HepG2 (cell line): ENCODE measurements around the gene MTX1. TPM values are rescaled to one million over a fixed set of nuclear protein-coding genes. Genes with fewer than 3 reads are reported as not detected.

Source experiments
- ATF2 ChIP-seq: sonication (generic); formaldehyde crosslinking; IDR thresholded peaks from 2 replicates; pipeline ENCODE4 v1.4.0; 2020; ENCODE audit warnings: missing genetic modification reagents
- ETV5 ChIP-seq: IDR thresholded peaks from 2 replicates; pipeline ENCODE4 v1.6.1; 2018; ENCODE audit warnings: missing biosample characterization, missing genetic modification reagents, inconsistent platforms, borderline replicate concordance
- HNRNPL ChIP-seq: fragments of 200-400 bp; formaldehyde crosslinking; IDR thresholded peaks from 2 replicates; pipeline ENCODE4 v1.6.1; 2017; ENCODE audit warnings: mild to moderate bottlenecking, low read depth, low read length
- STAG1 ChIP-seq: sonication (generic); formaldehyde crosslinking; IDR thresholded peaks from 2 replicates; pipeline ENCODE4 v1.4.0; 2020; ENCODE audit warnings: missing genetic modification reagents
- XRCC5 ChIP-seq: fragments of 200-400 bp; formaldehyde crosslinking; optimal IDR thresholded peaks from 2 replicates; pipeline ENCODE3; 2017; ENCODE audit warnings: mild to moderate bottlenecking, low read length
- ZBTB42 ChIP-seq: sonication (generic); formaldehyde crosslinking; IDR thresholded peaks from 2 replicates; pipeline ENCODE4 v1.5.0; 2020; ENCODE audit warnings: mild to moderate bottlenecking, missing genetic modification reagents
- ZBTB8A ChIP-seq: sonication (generic); formaldehyde crosslinking; IDR thresholded peaks from 2 replicates; pipeline ENCODE4 v1.4.0; 2020; ENCODE audit warnings: mild to moderate bottlenecking, low read depth, missing genetic modification reagents, borderline replicate concordance
- ZFY ChIP-seq: sonication (generic); formaldehyde crosslinking; IDR thresholded peaks from 2 replicates; pipeline ENCODE4 v1.4.0; 2020; ENCODE audit warnings: missing genetic modification reagents
- ZNF354B ChIP-seq: sonication (generic); formaldehyde crosslinking; IDR thresholded peaks from 2 replicates; pipeline ENCODE4 v1.8.0; 2022; ENCODE audit warnings: mild to moderate bottlenecking, missing genetic modification reagents
- ZNF687 ChIP-seq: sonication (generic); formaldehyde crosslinking; IDR thresholded peaks from 2 replicates; pipeline ENCODE4 v1.5.1; 2020; ENCODE audit warnings: mild to moderate bottlenecking, missing genetic modification reagents, moderate library complexity
- polyA plus RNA-seq, 8 experiments: library from polyadenylated mRNA; depleted of rRNA in 3 of 8; stranded (reverse) in 7 of 8; unstranded in 1 of 8; fragments of >200 nt; fragmentation: Illumina TruSeq in 4 of 8; extraction: Trizol in 4 of 8; gene quantifications; 2 replicates each; pipeline versions ENCODE4 v1.2.1 to v1.2.3, GENCODE V29; 2011 to 2016; ENCODE audit warnings: low read depth in 4 of 8, missing spikeins in 1 of 8, mixed read lengths in 1 of 8; ENCODE audit not compliant: insufficient read depth in 1 of 8
- total RNA-seq, 5 experiments: library from RNA; depleted of rRNA; stranded (reverse); fragments of >200 nt; fragmentation: Illumina TruSeq; extraction: Trizol; gene quantifications; 2 replicates each; pipeline ENCODE4 v1.2.3, GENCODE V29; 2016; ENCODE audit warnings: low read depth in 1 of 5
- TF ChIP-seq, protein P1 (sequence below): IDR thresholded peaks from 2 replicates; pipeline ENCODE4 v1.6.1; 2016; ENCODE audit warnings: low read depth, control low read depth
- TF ChIP-seq, protein P2 (sequence below): sonication (generic); formaldehyde crosslinking; IDR thresholded peaks from 2 replicates; pipeline ENCODE4 v1.4.0; 2020; ENCODE audit warnings: mild to moderate bottlenecking, missing genetic modification reagents
- TF ChIP-seq, protein P3 (sequence below): sonication (generic); formaldehyde crosslinking; IDR thresholded peaks from 2 replicates; pipeline ENCODE4 v1.4.0; 2020; ENCODE audit warnings: missing genetic modification reagents
- TF ChIP-seq, protein P4 (sequence below): sonication (generic); formaldehyde crosslinking; IDR thresholded peaks from 2 replicates; pipeline ENCODE4 v1.4.0; 2020; ENCODE audit warnings: missing genetic modification reagents

MTX1 gene
- total and polyA plus RNA-seq, 2 of the 13 experiments (the other 11 are each of a cell fraction or from before 2014, with no cell fraction given) = 64.5 to 72.6 TPM

DNA sequence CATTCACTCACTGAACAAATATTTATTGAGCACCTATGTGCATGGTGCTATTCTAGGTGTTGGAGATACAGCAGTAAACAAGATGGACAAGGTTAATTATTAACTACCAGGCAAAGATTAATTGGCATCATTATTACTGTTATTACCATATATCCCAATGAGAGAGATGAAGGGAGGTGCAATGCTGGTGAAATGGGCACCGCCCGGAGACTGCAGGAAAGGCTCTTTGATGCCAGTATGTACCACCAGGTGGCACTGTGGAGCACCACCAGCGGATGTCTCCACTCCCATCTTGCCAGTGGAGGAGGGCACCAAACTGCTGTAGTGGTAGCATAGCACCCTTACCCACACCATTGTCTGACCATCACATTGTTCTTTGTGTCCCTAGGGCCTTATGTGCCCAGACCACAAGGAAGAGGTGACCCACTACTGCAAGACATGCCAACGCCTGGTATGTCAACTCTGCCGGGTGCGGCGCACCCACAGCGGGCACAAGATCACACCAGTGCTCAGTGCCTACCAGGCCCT lies 31.9 kb upstream of the MTX1 start (continued):
- TF ChIP-seq, protein P1, sequence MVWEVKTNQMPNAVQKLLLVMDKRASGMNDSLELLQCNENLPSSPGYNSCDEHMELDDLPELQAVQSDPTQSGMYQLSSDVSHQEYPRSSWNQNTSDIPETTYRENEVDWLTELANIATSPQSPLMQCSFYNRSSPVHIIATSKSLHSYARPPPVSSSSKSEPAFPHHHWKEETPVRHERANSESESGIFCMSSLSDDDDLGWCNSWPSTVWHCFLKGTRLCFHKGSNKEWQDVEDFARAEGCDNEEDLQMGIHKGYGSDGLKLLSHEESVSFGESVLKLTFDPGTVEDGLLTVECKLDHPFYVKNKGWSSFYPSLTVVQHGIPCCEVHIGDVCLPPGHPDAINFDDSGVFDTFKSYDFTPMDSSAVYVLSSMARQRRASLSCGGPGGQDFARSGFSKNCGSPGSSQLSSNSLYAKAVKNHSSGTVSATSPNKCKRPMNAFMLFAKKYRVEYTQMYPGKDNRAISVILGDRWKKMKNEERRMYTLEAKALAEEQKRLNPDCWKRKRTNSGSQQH = 0 out of 2 replicates have a peak, but pooled peaks have one; percentile 34
- TF ChIP-seq ZBTB42 (CRISPR knock-in tag) (no peak), ATF2 (CRISPR knock-in tag) (no peak), HNRNPL (peak; percentile 87; the same call in 1 of the 2 replicates), XRCC5 (peak; percentile 46), ETV5 (peak; percentile 41; the same call in 1 of the 2 replicates), ZNF687 (0 out of 2 replicates have a peak, but pooled peaks have one; percentile 20), ZNF354B (CRISPR knock-in tag) (no peak), ZBTB8A (no peak), ZFY (CRISPR knock-in tag) (no peak), STAG1 (peak; percentile 62)
- TF ChIP-seq, protein P2, sequence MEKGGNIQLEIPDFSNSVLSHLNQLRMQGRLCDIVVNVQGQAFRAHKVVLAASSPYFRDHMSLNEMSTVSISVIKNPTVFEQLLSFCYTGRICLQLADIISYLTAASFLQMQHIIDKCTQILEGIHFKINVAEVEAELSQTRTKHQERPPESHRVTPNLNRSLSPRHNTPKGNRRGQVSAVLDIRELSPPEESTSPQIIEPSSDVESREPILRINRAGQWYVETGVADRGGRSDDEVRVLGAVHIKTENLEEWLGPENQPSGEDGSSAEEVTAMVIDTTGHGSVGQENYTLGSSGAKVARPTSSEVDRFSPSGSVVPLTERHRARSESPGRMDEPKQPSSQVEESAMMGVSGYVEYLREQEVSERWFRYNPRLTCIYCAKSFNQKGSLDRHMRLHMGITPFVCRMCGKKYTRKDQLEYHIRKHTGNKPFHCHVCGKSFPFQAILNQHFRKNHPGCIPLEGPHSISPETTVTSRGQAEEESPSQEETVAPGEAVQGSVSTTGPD (CRISPR knock-in tag) = no peak
- TF ChIP-seq, protein P3, sequence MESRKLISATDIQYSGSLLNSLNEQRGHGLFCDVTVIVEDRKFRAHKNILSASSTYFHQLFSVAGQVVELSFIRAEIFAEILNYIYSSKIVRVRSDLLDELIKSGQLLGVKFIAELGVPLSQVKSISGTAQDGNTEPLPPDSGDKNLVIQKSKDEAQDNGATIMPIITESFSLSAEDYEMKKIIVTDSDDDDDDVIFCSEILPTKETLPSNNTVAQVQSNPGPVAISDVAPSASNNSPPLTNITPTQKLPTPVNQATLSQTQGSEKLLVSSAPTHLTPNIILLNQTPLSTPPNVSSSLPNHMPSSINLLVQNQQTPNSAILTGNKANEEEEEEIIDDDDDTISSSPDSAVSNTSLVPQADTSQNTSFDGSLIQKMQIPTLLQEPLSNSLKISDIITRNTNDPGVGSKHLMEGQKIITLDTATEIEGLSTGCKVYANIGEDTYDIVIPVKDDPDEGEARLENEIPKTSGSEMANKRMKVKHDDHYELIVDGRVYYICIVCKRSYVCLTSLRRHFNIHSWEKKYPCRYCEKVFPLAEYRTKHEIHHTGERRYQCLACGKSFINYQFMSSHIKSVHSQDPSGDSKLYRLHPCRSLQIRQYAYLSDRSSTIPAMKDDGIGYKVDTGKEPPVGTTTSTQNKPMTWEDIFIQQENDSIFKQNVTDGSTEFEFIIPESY (CRISPR knock-in tag) = 0 out of 2 replicates have a peak, but pooled peaks have one; percentile 18
- TF ChIP-seq, protein P4, sequence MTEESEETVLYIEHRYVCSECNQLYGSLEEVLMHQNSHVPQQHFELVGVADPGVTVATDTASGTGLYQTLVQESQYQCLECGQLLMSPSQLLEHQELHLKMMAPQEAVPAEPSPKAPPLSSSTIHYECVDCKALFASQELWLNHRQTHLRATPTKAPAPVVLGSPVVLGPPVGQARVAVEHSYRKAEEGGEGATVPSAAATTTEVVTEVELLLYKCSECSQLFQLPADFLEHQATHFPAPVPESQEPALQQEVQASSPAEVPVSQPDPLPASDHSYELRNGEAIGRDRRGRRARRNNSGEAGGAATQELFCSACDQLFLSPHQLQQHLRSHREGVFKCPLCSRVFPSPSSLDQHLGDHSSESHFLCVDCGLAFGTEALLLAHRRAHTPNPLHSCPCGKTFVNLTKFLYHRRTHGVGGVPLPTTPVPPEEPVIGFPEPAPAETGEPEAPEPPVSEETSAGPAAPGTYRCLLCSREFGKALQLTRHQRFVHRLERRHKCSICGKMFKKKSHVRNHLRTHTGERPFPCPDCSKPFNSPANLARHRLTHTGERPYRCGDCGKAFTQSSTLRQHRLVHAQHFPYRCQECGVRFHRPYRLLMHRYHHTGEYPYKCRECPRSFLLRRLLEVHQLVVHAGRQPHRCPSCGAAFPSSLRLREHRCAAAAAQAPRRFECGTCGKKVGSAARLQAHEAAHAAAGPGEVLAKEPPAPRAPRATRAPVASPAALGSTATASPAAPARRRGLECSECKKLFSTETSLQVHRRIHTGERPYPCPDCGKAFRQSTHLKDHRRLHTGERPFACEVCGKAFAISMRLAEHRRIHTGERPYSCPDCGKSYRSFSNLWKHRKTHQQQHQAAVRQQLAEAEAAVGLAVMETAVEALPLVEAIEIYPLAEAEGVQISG (CRISPR knock-in tag) = peak; percentile 94
